OCI-LY7 (cell line): ENCODE measurements around the gene PLXDC2. TPM values are rescaled to one million over a fixed set of nuclear protein-coding genes. Genes with fewer than 3 reads are reported as not detected.

Experiments used
- BruUV-seq: library from RNA; stranded (reverse); fragments of 400-500 nt; replicated peaks from 2 replicates; lab custom pipeline; 2021; lab: Mats Ljungman, UMichigan
- CTCF ChIA-PET: fragments of 300-600 bp; sonication (Branson Sonifier 250); formaldehyde crosslinking; loops from one replicate; lab custom pipeline; 2022; ENCODE audit warnings: antibody characterized with exemption; ENCODE audit not compliant: unreplicated experiment; lab: Charles Lee
- POLR2A ChIA-PET: fragments of 300-600 bp; sonication (Branson Sonifier 250); formaldehyde crosslinking; loops from one replicate; lab custom pipeline; 2022; ENCODE audit warnings: antibody characterized with exemption; lab: Charles Lee
- DNase-seq: peaks from one replicate; pipeline ENCODE4 v3.0.0-alpha.2; 2015; ENCODE audit warnings: low spot score
- H2AFZ ChIP-seq: fragments of 200-600 bp; sonication (generic), shearing (Covaris generic); 2 replicates; pipeline ENCODE4 v1.6.1; 2014; ENCODE audit warnings: mild to moderate bottlenecking, antibody characterized with exemption, low read length, moderate library complexity
- H3K27ac ChIP-seq: fragments of 200-600 bp; sonication (generic); 2 replicates; pipeline ENCODE4 v1.5.1; 2014; ENCODE audit warnings: mixed run types, low read depth, mild to moderate bottlenecking, moderate library complexity, low read length, inconsistent platforms; ENCODE audit not compliant: poor library complexity, severe bottlenecking
- H3K36me3 ChIP-seq: fragments of 200-600 bp; sonication (generic); 2 replicates; pipeline ENCODE4 v1.6.1; 2014; ENCODE audit warnings: mild to moderate bottlenecking, antibody characterized with exemption, low read length, moderate library complexity, mixed read lengths; ENCODE audit not compliant: insufficient read depth
- H3K4me1 ChIP-seq: fragments of 200-600 bp; sonication (generic); 2 replicates; pipeline ENCODE4 v1.5.1; 2014; ENCODE audit warnings: mild to moderate bottlenecking, low read length; ENCODE audit not compliant: insufficient read depth, poor library complexity, severe bottlenecking
- H3K4me2 ChIP-seq: fragments of 200-600 bp; sonication (generic); 2 replicates; pipeline ENCODE4 v1.6.1; 2014; ENCODE audit warnings: mild to moderate bottlenecking, low read length
- H3K4me3 ChIP-seq: fragments of 200-600 bp; sonication (generic); 2 replicates; pipeline ENCODE4 v1.5.1; 2014; ENCODE audit warnings: mild to moderate bottlenecking, low read depth, low read length; ENCODE audit not compliant: poor library complexity, severe bottlenecking
- H3K79me2 ChIP-seq: fragments of 200-600 bp; sonication (generic); 2 replicates; pipeline ENCODE4 v1.6.1; 2016; ENCODE audit warnings: low read depth, mild to moderate bottlenecking, low read length, moderate library complexity, mixed read lengths; ENCODE audit not compliant: insufficient read depth
- H3K9me2 ChIP-seq: fragments of 200-600 bp; sonication (generic); 2 replicates; pipeline ENCODE4 v1.6.1; 2016; ENCODE audit warnings: mild to moderate bottlenecking, low read length, mixed read lengths; ENCODE audit not compliant: insufficient read depth
- H3K9me3 ChIP-seq: fragments of 200-600 bp; sonication (generic); 2 replicates; pipeline ENCODE4 v1.6.1; 2014; ENCODE audit warnings: mild to moderate bottlenecking, mixed run types, low read length, mixed read lengths
- H4K20me1 ChIP-seq: fragments of 200-600 bp; sonication (generic); 2 replicates; pipeline ENCODE4 v1.6.1; 2014; ENCODE audit warnings: mild to moderate bottlenecking, antibody characterized with exemption, low read length, moderate library complexity, mixed read lengths; ENCODE audit not compliant: insufficient read depth
- EZH2phosphoT487 ChIP-seq: fragments of 200-600 bp; sonication (generic); IDR thresholded peaks from 2 replicates; pipeline ENCODE4 v1.6.1; 2018; ENCODE audit warnings: low read depth, borderline replicate concordance, mild to moderate bottlenecking, mixed run types, antibody characterized with exemption, low read length, moderate library complexity, mixed read lengths
- intact Hi-C: fragments of 100-400 bp; cut with micrococcal nuclease; formaldehyde crosslinking; loops from one replicate; pipeline ENCODE4 v1.10.0; 2022; ENCODE audit not compliant: unreplicated experiment
- total RNA-seq, 2 experiments: library from RNA; depleted of rRNA in 1 of 2; stranded (reverse); fragments of >200 nt in 1 of 2; shearing (Covaris generic) in 1 of 2; gene quantifications; 2 replicates each; pipeline ENCODE4 v1.2.3, GENCODE V29; 2014 to 2022
- TF ChIP-seq, protein P1 (sequence below): fragments of 200-600 bp; sonication (generic); conservative IDR thresholded peaks from 2 replicates; pipeline ENCODE4 v1.5.1; 2014; ENCODE audit warnings: mild to moderate bottlenecking, antibody characterized with exemption, low read length, moderate library complexity, mixed read lengths

The PLXDC2 gene
- total RNA-seq, 2 experiments from 2014 or later, result not detected

DNA sequence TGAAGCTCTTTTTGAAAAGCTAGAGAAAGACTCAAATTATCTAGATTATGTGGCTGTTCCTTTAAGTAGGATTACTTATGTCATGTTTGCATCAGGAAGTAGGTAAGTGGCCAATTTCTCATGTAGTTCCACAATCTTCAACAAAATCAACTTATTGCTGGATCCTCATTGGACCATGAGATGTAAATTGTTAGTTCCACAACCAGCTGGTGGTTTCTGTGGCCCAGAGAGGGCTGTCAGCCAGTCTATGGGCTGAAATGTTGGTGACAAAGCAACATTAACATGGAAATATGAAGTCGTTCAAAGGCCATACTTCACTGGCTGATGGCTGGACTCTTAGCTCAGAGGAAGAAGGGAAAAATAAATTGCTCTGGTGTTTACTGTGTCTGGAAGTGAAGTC is 157.9 kb downstream of the PLXDC2 start:
- TF ChIP-seq EZH2phosphoT487, result no peak
- TF ChIP-seq, protein P1, sequence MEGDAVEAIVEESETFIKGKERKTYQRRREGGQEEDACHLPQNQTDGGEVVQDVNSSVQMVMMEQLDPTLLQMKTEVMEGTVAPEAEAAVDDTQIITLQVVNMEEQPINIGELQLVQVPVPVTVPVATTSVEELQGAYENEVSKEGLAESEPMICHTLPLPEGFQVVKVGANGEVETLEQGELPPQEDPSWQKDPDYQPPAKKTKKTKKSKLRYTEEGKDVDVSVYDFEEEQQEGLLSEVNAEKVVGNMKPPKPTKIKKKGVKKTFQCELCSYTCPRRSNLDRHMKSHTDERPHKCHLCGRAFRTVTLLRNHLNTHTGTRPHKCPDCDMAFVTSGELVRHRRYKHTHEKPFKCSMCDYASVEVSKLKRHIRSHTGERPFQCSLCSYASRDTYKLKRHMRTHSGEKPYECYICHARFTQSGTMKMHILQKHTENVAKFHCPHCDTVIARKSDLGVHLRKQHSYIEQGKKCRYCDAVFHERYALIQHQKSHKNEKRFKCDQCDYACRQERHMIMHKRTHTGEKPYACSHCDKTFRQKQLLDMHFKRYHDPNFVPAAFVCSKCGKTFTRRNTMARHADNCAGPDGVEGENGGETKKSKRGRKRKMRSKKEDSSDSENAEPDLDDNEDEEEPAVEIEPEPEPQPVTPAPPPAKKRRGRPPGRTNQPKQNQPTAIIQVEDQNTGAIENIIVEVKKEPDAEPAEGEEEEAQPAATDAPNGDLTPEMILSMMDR, result no peak
- no TSS peak for BruUV-seq
- intact Hi-C loops, result no loop called here
- Histone ChIP-seq H3K79me2 (no peaks in the 10 kb centered on the region), H3K27ac (no peak overlapping the region), H3K4me2 (no peak overlapping the region), H4K20me1 (no peaks in the 10 kb centered on the region), H2AFZ (no peak overlapping the region), H3K9me3 (no peaks in the 10 kb centered on the region), H3K4me1 (no peaks in the 10 kb centered on the region), H3K4me3 (no peak overlapping the region), H3K9me2 (no peaks in the 10 kb centered on the region), H3K36me3 (no peaks in the 10 kb centered on the region)
- POLR2A ChIA-PET, result interaction anchor here (0.6 to 0.7 kb wide), 2 partner anchors 20 to 159 kb away, joined by 3 to 4 read pairs; no protein-coding TSS in a partner anchor
- DNase-seq, result no peak
- CTCF ChIA-PET, result no interaction called here

DNA sequence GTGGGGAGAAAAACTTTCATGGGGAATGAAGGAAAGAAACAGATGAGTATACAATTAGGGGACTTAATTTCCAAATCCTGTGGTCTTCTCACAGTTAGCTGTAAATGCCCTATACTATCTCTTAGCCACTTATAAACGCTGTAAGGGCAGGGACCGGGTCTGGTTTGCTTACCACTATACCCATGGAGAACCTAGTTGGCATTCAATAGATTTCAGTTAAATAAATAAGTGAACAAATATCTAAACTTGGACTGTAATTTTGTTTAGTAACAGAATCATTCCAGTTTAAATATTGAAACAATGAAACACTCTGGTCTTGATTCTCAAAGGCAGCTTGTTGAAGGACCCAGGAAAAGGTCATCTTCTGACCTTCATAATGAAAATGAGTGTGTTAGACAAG is 158.3 kb downstream of the PLXDC2 start:
- CTCF ChIA-PET, result no interaction called here
- H3K4me3 ChIP-seq, result no peak overlapping the region
- H3K9me2 ChIP-seq, result no peaks in the 10 kb centered on the region
- POLR2A ChIA-PET, result interaction anchor here (0.7 kb wide), 1 partner anchor 159 kb away, joined by 3 read pairs; no protein-coding TSS in a partner anchor
- no TSS peak for BruUV-seq
- H3K79me2 ChIP-seq, result no peaks in the 10 kb centered on the region
- no peak overlapping the region for H3K4me2 ChIP-seq
- H4K20me1 ChIP-seq, result no peaks in the 10 kb centered on the region
- no peak for TF ChIP-seq EZH2phosphoT487
- no peaks in the 10 kb centered on the region for H3K9me3 ChIP-seq
- DNase-seq, result no peak
- intact Hi-C loops, result no loop called here
- no peak overlapping the region for H3K27ac ChIP-seq
- H3K4me1 ChIP-seq, result no peaks in the 10 kb centered on the region
- no peak overlapping the region for H2AFZ ChIP-seq
- no peaks in the 10 kb centered on the region for H3K36me3 ChIP-seq

DNA sequence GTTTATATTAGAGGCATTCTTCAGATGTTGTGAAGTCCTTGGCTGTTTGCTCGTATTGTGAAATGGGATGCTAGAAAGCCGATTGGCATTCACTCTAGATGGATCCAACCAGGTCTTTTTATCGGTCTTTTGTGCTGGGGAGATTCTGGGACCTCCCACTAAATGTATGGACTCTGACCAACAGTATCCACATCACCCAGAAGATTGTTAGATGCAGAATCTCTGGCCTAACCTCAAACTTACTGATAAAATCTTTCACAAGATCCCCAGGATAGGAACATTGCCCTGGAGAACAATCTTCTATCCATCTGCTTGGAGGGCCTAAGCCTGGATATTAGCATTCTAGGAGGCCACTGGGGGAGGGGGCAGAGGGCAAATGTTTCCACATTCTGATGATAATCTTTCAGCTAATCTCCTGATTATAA is 160.9 kb downstream of the PLXDC2 start:
- no peak for TF ChIP-seq EZH2phosphoT487
- TF ChIP-seq, protein P1, result no peak
- DNase-seq, result no peak
- Histone ChIP-seq H3K9me2 (no peaks in the 10 kb centered on the region), H4K20me1 (no peaks in the 10 kb centered on the region), H3K4me2 (no peak overlapping the region), H3K4me3 (no peak overlapping the region), H3K27ac (no peak overlapping the region), H3K36me3 (no peaks in the 10 kb centered on the region), H2AFZ (no peak overlapping the region), H3K4me1 (no peaks in the 10 kb centered on the region), H3K79me2 (no peaks in the 10 kb centered on the region), H3K9me3 (no peaks in the 10 kb centered on the region)
- ChIA-PET CTCF (no interaction called here), POLR2A (no interaction called here)
- intact Hi-C loops, result no loop called here
- no TSS peak for BruUV-seq
